IPS-15b (cell line): ENCODE measurements around the gene TSPAN14.

Source experiments
- H3K27me3 ChIP-seq: one replicate; pipeline ENCODE4 v1.6.1; 2013; ENCODE audit warnings: low read length; ENCODE audit not compliant: control insufficient read depth, insufficient read depth
- H3K36me3 ChIP-seq: one replicate; pipeline ENCODE4 v1.6.1; 2013; ENCODE audit warnings: low read length; ENCODE audit not compliant: control insufficient read depth, insufficient read depth
- H3K4me1 ChIP-seq: one replicate; pipeline ENCODE4 v1.6.1; 2013; ENCODE audit warnings: mild to moderate bottlenecking, low read length; ENCODE audit not compliant: control insufficient read depth, insufficient read depth
- H3K4me3 ChIP-seq: one replicate; pipeline ENCODE4 v1.5.1; 2013; ENCODE audit warnings: low read depth, low read length
- H3K9ac ChIP-seq: one replicate; pipeline ENCODE4 v1.6.1; 2013; ENCODE audit warnings: low read depth, mild to moderate bottlenecking, low read length
- H3K9me3 ChIP-seq: one replicate; pipeline ENCODE4 v1.6.1; 2013; ENCODE audit warnings: mild to moderate bottlenecking, low read length; ENCODE audit not compliant: control insufficient read depth, insufficient read depth

Gene TSPAN14

DNA sequence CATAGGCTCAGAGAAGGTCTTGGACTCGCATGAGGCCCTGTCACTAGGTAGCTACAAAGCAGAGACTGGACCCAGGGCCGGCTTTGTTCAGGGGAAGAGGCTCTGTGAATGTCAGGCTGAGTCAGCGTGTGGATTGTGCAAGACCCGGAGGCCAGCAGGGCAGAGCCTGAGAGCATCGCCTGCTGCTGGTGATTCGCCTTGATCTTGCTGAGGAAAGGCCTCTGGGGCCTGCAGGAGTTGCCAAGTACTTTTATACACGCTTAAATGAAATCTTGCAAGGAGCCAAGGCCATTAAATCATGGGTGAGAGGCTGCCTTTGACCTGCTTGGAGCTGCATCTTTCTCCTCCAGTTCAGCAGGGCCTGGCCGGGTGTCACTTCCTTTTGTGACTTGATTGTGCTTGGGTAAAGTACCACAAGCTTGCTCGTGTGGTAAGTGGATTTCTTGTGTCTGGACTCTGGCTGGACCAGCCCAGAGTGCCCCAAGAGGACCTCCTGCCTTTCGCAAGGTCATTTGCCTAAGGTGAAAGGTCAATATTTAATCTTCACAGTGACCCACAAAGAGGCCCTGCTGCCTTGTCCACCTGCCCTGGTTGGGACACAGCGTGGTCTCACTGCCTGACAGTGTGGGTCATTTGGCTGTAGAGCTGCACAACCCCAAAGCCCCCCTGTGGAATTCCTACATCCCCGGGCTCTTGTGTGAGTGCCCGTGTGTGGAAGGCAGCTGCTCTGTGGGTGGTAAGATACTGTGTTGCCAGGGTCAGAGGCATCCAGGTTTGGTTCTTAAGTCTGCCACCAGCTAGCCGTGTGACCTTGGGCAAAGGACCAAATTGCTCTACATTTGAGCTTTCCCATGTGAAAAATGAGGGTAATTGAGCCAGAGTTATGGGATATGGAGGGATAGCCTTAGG, 45.0 kb downstream of the TSPAN14 start:
- Histone ChIP-seq H3K9me3 (no peaks in the 10 kb centered on the region), H3K4me3 (no peak overlapping the region), H3K36me3 (no peaks in the 10 kb centered on the region), H3K4me1 (peaks cover 8% of the 10 kb centered on the region), H3K9ac (no peak overlapping the region), H3K27me3 (no peaks in the 10 kb centered on the region)

DNA sequence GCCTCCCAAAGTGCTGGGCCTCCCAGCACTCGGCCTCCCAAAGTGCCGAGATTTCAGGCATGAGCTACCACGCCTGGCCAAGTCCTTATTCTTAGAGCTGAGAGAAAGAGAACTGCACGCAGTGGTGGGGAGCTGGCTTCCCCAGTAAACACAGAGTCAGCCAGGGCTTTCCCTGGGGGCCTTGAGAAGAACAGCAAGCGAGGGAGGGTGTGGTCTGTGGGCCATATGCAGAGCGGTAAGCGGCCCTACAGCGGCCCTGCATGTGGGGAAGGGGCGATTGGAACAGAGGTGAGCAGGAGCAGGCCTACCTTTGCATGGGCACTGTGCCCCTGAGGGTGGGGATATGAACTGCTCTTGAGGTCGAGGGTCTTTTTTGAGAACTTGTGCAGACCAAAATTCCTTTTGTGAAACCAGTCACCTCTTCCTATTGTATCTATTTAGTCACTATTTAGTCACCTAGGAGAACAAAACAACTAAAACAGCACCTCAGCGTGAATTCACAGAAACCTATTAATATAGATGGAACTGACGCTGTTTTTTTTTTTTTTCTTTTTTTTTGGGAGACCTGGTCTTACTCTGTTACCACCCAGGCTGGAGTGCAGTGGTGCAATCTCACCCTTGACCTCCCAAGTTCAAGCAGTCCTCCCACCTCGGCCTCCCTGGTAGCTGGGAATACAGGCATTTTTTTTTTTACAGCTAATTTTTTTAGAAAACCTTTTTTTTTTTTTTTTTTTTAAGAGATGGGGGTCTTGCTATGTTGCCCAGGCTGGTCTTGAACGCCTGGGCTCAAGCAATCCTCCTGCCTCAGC, 46.7 kb downstream of the TSPAN14 start:
- no peaks in the 10 kb centered on the region for H3K36me3 ChIP-seq
- H3K4me1 ChIP-seq, result peaks cover 16% of the 10 kb centered on the region
- no peaks in the 10 kb centered on the region for H3K9me3 ChIP-seq
- H3K4me3 ChIP-seq, result no peak overlapping the region
- H3K27me3 ChIP-seq, result no peaks in the 10 kb centered on the region
- no peak overlapping the region for H3K9ac ChIP-seq

DNA sequence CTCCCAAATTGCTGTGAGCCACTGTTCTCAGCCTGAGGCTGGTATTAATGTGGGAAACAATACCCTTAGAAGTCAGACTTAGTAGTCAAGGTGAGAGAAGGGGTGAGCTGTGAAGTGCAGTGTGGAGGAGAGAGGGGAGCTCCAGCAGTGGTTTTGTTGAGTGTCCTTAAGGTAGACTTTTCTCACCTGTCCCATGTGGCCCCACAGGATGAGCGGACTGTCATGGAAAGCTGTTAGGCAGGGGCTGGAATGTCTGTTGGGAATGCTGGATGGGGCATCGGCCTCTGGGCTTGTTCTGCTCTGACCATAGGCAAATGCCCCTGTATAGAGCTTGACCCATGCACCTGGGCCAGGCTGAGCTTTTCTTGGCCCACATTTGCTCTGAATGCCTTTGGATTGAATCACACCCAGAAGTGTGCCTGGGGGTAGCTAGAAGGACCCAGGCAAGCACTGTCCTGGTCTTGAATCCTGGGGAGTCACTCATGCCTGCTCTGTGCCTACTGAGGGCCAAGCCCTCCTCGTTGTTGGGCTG, 47.3 kb downstream of the TSPAN14 start:
- Histone ChIP-seq H3K4me1 (peaks cover 17% of the 10 kb centered on the region), H3K27me3 (no peaks in the 10 kb centered on the region), H3K36me3 (no peaks in the 10 kb centered on the region), H3K9me3 (no peaks in the 10 kb centered on the region), H3K9ac (no peak overlapping the region), H3K4me3 (no peak overlapping the region)

DNA sequence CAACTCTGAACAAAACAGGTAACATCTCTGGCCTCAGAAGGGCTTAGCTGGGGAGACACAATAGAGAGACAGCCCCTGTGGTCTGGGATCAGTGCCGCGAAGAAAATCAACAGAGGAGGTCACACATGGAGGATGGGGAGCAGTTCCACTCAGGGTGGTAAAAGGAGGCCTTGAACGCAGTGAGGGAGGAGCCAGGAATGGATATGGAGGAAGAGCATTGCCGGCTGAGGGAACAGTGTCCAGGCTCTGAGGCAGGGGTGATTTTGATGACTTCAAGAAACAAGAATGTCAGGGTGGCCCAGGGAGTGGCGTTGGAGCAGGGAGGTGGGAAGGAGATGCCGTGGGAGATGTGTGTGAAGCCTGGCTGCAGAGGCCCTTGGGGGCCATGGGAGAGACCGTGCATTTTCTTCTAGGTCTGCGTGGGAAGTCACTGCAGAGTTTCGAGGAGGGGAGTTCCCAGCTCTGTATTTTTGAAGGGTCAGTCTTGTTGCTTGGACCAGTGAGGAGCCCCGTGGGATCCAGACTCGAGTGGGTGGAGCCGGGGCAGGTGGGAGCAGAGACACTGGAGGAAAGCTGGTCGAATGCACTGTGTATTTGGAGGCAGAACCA, 47.9 kb downstream of the TSPAN14 start:
- no peak overlapping the region for H3K4me3 ChIP-seq
- no peaks in the 10 kb centered on the region for H3K9me3 ChIP-seq
- H3K27me3 ChIP-seq, result no peaks in the 10 kb centered on the region
- H3K9ac ChIP-seq, result no peak overlapping the region
- peaks cover 17% of the 10 kb centered on the region for H3K4me1 ChIP-seq
- no peaks in the 10 kb centered on the region for H3K36me3 ChIP-seq

DNA sequence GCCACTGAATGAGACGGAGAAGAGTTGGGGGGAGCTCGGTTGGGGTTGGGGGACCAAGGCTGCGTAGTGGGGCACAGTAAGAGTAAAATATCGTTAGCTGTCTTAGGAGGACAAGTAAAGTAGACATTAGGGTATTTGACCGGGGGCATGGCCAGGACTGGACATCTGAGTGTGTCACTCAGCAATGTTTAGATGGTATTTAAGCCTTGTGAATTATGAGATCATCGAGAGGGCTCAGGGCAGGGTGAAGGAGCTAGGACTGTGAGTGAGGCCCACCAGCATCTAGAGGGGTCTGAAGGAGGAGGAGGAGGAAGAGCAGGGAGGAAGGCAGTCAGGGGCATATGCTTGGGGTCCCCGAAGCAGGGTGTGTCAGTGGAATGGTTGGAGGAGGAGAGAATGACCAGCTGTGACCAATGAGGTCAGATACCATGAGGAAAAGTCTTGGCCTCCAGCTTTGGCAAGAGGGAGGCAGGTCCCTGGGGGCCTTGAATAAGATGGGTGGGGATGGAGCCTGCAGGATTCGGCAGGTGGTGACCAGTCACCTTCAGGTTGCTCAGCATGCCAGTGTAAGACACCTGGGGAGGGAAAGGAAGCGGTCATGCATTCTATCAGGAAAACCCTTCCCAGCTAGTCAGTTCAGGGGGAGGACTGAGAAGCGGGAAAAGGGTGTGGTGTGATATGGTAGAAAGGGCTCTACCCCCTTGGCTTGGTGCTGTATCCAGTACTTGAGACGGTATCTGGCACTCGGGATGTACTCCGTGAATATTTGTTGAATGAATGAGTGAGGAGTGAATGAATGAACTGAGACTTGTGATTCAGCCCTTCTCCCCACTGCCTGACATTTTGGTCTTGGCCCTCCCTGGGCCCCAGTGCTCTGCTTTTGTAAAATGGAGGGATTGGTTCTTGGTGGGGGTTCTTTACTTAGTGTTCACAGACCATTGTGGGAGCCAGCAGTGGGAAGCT, 48.8 kb downstream of the TSPAN14 start:
- Histone ChIP-seq H3K36me3 (no peaks in the 10 kb centered on the region), H3K9me3 (no peaks in the 10 kb centered on the region), H3K9ac (no peak overlapping the region), H3K4me3 (no peak overlapping the region), H3K27me3 (no peaks in the 10 kb centered on the region), H3K4me1 (peaks cover 17% of the 10 kb centered on the region)

DNA sequence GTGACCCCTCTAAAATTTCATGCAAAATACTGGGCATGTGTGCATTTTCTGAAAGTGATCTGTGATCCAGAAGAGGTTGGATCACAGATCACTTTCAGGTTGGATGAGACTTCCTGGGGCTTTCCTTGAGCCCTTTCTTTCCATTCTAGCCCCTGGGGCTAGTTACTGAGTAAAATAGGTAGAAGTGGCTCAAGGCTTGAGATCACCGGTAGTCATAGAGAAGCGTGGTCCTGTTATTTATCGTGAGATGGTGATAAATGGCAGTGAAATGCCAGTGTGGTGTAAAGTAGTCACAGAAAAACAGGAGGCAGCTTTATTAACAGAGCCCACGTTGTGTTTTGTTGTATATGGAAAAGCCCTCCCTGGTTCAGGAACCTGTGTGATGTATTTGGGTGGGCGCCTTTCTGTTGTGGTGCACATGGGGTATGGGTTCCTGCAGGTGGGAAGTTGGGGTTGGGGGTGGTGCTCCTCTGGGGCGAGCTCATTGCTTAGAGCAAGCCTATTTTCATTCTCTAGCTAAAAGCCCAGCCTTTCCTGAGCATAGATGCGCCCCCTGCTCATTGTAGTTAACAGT, 49.6 kb downstream of the TSPAN14 start:
- H3K4me3 ChIP-seq, result no peak overlapping the region
- H3K36me3 ChIP-seq, result no peaks in the 10 kb centered on the region
- H3K27me3 ChIP-seq, result no peaks in the 10 kb centered on the region
- no peaks in the 10 kb centered on the region for H3K9me3 ChIP-seq
- peaks cover 14% of the 10 kb centered on the region for H3K4me1 ChIP-seq
- H3K9ac ChIP-seq, result no peak overlapping the region

DNA sequence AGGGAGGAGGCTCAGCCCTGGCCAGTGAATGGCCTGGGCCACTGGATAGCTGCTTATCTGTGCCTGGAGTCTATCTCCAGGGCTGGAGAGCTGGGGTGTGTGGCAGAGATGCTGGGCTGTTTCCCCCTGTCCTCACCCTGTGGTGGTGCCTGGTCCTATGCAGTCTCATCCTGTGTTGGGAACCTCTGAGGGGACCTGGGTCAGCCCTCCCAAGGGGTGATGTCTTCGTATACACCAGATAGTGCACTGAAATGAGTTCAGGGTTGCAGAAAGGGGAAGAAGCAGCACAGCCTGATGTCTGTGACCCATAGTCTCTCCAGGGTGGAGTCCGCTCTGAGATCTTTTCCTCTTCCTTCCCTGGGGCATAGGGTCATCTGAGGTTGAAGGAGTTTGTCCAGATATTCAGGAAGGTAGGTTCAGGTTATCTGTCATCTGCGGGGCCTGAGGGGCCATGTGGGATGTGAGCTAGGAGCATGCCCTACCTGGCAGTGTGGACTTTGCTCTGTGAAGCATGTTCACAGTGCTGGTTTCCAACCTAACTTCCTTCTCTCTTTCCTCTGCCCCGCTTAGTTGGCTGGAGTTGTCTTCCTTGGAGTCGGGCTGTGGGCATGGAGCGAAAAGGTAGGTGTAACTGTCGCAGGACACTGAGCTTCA, 50.2 kb downstream of the TSPAN14 start:
- Histone ChIP-seq H3K36me3 (peaks cover 1% of the 10 kb centered on the region), H3K9ac (no peak overlapping the region), H3K4me3 (no peak overlapping the region), H3K27me3 (no peaks in the 10 kb centered on the region), H3K4me1 (peaks cover 13% of the 10 kb centered on the region), H3K9me3 (no peaks in the 10 kb centered on the region)

DNA sequence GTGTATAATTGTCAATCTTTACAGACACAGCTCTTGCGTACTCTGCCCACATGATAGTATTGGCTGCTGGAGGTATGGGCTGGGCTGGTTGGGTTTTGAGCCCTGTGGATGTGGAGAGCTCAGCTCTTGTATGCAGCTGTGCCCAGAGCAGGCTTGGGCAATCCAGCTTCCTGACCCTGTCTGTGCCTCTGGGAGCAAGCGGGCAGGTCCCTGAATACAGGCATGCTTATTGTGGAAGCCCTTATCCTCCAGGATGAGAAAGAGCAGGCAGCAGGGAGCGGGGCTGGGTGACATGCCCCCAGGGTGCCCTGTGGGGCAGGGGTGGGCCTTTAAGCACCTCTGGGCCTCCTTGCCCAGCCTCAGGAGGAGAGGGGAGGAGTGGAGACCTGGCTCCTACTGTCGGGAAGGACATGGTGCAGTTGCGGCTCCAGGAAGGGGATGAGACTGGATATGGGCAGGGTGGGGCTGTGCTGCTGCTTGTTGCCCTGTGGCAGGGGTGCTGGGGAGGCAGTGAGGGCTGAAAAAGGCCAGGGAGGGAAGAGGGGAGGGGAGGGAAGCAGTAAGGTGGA, 50.9 kb downstream of the TSPAN14 start:
- Histone ChIP-seq H3K4me3 (no peak overlapping the region), H3K36me3 (peaks cover 5% of the 10 kb centered on the region), H3K9me3 (no peaks in the 10 kb centered on the region), H3K4me1 (peaks cover 13% of the 10 kb centered on the region), H3K9ac (no peak overlapping the region), H3K27me3 (no peaks in the 10 kb centered on the region)

DNA sequence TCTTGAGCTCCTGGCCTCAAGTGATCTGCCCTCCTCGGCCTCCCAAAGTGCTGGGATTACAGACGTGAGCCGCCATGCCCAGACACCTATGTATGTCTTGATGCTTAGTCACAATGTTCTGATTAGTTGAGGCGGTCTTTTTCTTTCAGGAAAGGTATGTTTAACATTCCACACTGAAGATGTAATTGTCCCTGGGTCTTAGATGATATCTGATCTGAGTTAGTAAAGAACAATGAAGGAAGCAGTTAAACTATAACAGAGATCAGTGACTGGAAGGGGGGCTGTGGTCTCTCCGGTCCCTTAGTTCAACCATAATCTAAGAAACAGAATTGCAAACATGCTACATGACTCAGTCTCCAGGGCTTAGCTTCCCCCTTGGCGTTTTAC, 52.1 kb downstream of the TSPAN14 start:
- Histone ChIP-seq H3K9me3 (no peaks in the 10 kb centered on the region), H3K4me3 (no peak overlapping the region), H3K4me1 (peaks cover 13% of the 10 kb centered on the region), H3K27me3 (no peaks in the 10 kb centered on the region), H3K36me3 (peaks cover 10% of the 10 kb centered on the region), H3K9ac (no peak overlapping the region)

DNA sequence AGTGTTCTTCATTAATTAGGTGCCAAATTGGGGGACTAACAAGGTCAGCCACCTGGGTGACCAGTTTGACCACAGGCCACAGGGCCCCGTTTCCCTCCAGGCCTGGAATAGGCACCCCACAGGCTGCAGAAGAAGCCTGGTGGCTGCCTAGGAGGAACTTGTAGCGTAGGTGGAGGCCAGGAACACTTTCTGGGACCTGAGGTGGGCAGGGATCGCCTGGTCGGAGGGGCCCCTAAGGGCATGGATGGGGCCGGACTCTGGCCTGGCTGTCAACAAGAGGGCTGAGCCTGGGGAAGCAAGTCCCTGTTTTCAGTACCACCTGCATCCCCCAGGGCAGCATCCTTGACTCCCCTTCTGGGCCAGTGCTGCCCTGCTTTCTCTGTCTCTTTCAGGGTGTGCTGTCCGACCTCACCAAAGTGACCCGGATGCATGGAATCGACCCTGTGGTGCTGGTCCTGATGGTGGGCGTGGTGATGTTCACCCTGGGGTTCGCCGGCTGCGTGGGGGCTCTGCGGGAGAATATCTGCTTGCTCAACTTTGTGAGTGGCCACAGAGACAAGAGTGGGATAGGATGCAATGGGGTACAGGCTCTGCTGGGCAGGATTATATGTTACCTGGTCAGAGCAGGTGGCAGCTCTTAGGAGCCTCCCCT, 52.9 kb downstream of the TSPAN14 start:
- peaks cover 13% of the 10 kb centered on the region for H3K4me1 ChIP-seq
- H3K9ac ChIP-seq, result no peak overlapping the region
- no peak overlapping the region for H3K4me3 ChIP-seq
- H3K27me3 ChIP-seq, result no peaks in the 10 kb centered on the region
- H3K36me3 ChIP-seq, result peaks cover 10% of the 10 kb centered on the region
- no peaks in the 10 kb centered on the region for H3K9me3 ChIP-seq
